Neural progenitor cell (in vitro differentiated cells): ENCODE data around the gene ASIC2.

Experiments used
- CTCF ChIP-seq: fragments of 200-600 bp; sonication (generic); IDR thresholded peaks from 2 replicates; pipeline ENCODE4 v1.5.1; 2017; ENCODE audit warnings: antibody characterized with exemption, mild to moderate bottlenecking
- EZH2 ChIP-seq: fragments of 200-600 bp; sonication (generic); IDR thresholded peaks from 2 replicates; pipeline ENCODE4 v1.6.1; 2017; ENCODE audit warnings: antibody characterized with exemption, mild to moderate bottlenecking, moderate library complexity
- EZH2phosphoT487 ChIP-seq: fragments of 200-600 bp; sonication (generic); IDR thresholded peaks from 2 replicates; pipeline ENCODE4 v1.6.1; 2017; ENCODE audit warnings: antibody characterized with exemption

GRCh38 chr17:33045216-33045615 is 247.9 kb downstream of the ASIC2 start:
- no peak for TF ChIP-seq EZH2
- no peak for TF ChIP-seq CTCF
- TF ChIP-seq EZH2phosphoT487 = no peak
